Inflammatory macrophage (primary cell): ENCODE measurements around the gene PROK2.

ENCODE experiments used
- DNase-seq, 2 donors: peaks; one replicate each; pipeline ENCODE4 v3.0.0-alpha.2; 2020 to 2022
- total RNA-seq, 18 experiments: gene quantifications; one replicate each; lab custom pipeline; 2026; ENCODE audit warnings: mixed read lengths in 6 of 18, inconsistent platforms in 2 of 18; lab: John Stamatoyannopoulos, UW

PROK2 gene
- total RNA-seq = 0 to 0.49 (median 0.12) reads per million in 18 experiments

- DNase-seq = peak in 1 of 2 donors; percentile 32
Observed at GRCh38 chr3:71784914-71785531, at the start of gene PROK2. TSS of gene PROK2 (minus strand) at chr3:71785148. CDS start at chr3:71785052, 96 bp downstream.

DNA sequence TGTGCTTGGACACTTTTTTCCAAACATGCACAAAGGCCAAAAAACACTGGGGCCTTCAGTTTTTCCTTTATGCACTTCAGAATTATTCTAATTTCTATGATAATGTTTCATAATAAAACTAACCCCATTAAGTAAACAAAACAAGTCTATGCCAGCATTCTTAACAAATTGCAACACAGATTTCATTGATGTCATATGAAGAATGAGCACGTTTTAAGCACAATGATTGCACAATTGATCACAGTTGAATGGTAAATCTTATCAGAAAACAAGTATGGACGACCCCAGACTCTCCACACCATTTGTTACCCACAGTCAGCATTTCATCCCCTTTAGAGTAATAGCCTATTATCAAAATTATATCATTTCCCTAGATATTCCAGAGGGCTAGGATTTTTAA is 46.7 kb upstream of the PROK2 start:
- no peak for DNase-seq

GRCh38 chr3:71825551-71826283 is 40.8 kb upstream of the PROK2 start:
- peak; percentile 35 to 41 for DNase-seq

DNA sequence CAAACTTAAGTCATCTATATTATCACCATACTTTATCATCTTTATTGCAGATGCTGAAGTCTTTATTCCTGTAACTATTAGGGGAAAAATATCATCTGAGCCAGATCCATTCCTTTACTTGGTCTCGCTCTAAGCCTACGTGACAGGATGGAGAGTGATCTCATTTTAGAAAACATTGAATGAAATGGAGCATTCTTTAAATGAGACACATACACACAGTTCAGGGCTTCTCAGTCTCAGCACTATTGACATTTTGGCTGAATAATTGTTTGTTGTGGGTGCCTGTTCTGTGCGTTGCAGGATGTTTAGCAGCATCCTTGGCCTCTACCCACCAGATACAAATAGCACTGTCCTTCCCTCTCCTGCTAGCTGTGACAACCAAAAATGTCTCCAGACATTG is 36.2 kb upstream of the PROK2 start:
- no peak for DNase-seq

DNA sequence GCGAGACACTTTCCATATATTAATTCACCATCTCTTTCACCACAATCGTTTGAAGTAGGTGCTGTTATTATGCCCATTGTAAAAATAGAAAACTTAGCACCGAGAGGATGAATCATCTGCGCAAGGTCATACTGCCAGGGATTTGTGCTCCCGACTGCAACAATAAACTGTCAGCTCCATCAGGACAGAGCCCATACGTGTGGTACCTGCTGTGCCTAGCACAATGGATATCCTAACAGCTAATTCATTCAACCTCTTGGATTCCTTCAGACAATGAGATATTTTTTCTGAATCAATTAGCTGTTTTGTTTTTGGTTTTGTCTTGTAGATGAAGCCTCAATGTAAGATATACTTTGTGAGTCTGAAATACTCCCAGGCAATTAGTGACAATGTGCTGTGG is 32.3 kb upstream of the PROK2 start:
- no peak for DNase-seq

GRCh38 chr3:71816767-71817156 is 31.8 kb upstream of the PROK2 start:
- DNase-seq = no peak

GRCh38 chr3:71815340-71816067 is 30.6 kb upstream of the PROK2 start:
- DNase-seq = no peak

- peak in 1 of 2 donors; percentile 9 for DNase-seq
Observed at GRCh38 chr3:71813704-71814103, 28.8 kb upstream of the PROK2 start.

GRCh38 chr3:71813073-71813472 is 28.1 kb upstream of the PROK2 start:
- DNase-seq = no peak

DNA sequence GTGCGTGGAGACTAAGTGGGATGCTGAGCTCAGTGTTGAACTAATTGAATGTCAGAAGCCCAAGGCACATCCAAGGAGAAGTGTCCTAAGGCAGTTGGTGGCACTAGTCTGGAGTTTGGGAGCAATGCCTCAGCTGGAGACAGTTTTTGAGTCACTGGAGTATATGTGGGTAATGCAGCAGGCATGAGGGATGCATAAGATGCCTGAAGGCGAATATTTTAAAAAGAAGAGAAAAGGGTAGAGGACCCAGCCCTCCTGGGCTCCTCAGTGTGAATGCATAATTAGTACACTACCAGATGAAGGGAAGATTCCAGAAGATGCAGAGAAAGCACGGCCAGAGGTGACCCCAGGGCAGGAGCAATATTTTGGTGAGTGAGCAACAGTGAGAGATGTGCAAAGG is 25.1 kb upstream of the PROK2 start:
- no peak for DNase-seq

GRCh38 chr3:71809321-71810026 is 24.5 kb upstream of the PROK2 start:
- DNase-seq = no peak

DNA sequence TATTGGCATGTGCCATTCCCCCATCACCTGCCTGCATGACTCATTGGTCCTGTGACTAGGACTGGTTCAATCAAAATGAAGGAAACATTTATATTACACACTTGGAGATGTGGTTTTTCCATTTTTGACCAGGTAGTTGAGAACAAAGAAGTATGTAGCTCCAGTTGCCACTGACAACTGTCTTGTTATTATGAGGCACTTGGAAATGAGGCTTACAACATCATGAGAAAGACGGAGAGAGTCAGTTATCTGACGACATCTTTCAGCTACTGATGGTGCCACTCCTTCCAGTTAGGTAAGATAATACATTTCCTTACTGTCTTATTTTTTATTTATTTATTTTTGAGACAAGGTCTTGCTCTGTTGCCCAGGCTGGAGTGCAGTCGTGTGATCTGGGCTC is 21.8 kb upstream of the PROK2 start:
- no peak for DNase-seq

DNA sequence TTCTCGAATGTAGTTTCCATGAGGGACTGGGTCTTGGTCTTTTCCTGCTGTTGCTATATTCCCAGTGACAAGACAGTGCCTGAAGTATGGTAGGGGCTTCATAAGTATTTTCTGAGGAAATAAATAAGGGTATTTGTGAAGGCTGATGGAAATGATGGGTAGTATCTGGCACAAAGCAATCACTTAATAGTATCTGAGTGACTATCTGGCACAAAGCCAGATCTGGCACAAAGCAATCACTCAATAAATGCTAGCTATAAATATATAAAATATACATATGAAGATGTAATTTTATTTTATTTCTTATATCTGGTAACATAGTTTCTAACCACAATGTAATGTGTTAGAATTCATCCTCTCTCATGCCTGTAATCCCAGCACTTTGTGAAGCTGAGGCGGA is 20.7 kb upstream of the PROK2 start:
- no peak for DNase-seq

DNA sequence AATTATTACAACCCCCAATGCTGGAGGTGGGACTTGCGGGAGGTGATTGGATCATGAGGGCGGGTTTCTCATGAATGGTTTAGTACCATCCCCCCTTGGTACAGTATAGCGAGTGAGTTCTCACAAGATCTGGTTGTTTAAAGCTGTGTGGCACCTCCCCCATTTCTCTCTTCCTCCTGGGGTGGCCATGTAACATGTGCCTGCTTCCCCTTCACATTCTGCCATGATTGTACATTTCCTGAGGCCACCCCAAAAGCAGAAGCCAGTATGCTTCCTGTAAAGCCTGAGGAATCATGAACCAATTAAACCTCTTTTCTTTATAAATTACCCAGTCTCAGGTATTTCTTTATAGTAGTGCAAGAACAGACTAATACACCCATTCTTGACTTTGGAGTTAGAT is 20.3 kb upstream of the PROK2 start:
- DNase-seq = peak; percentile 77 to 79

DNA sequence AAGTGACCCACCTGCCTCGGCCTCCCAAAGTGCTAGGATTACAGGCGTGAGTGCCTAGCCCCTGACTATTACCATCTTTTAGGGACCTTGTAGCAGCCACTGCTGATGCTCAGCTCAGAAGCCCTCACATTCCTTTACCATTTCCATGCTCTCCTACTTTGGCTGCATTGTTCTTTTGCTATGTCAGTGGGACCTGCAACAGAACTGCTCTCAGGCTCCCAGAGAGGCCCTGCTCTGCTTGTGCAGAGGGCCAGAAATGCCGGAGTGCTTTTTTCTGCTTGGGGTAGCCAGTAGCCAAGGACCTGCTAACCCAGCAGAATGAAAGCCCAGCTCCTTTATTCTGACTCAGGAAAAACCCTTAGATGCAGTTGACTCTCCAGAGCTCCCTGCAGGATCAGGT is 18.3 kb upstream of the PROK2 start:
- DNase-seq = no peak

- no peak for DNase-seq
Observed at GRCh38 chr3:71801986-71802385, 17.0 kb upstream of the PROK2 start.

GRCh38 chr3:71800023-71800422 is 15.1 kb upstream of the PROK2 start:
- no peak for DNase-seq

GRCh38 chr3:71797455-71797854 is 12.5 kb upstream of the PROK2 start:
- no peak for DNase-seq

DNA sequence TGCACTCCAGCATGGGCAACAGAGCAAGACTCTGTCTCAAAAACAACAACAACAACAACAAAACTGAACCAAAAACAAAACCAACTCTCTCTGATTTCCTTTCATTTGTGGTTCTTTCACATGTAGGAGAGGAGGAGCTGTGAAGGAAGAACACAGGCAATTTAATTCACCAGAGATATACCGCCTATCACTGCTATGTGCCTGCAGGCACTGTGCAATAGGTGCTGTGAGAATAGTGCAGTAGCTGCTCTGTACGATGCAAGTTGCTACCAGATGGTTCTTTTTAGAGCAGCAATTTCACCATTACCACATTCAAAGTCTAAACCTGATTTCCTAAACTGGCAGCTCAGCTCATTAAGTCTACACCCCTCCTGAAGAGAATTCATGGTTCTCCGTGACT is 11.3 kb upstream of the PROK2 start:
- DNase-seq = no peak

GRCh38 chr3:71791634-71792033 is 6.7 kb upstream of the PROK2 start:
- DNase-seq = no peak

DNA sequence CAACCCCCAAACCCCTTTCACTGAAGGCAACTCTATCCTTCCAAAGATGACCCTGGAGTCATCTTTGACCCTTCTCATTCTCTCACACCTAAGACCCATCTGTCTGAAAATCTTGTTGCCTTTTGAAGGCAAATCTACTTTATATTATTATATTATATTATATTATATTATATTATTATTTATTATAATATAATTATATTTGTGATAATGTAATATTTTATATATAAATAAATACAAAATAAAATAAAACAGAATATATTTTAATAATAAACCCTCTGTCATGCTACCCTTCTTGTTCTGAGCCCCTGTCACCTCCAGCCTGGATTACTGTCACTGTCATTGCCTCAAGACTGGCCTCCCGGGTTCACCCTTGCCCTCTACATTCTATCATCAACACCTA is 5.0 kb upstream of the PROK2 start:
- no peak for DNase-seq

- DNase-seq = no peak
Observed at GRCh38 chr3:71787851-71788405, 3.0 kb upstream of the PROK2 start.

- no peak for DNase-seq
Observed at GRCh38 chr3:71786551-71786950, 1.6 kb upstream of the PROK2 start.
